ENCODE measurements around the gene SGK1. TPM values are rescaled to one million over a fixed set of nuclear protein-coding genes. Genes with fewer than 3 reads are reported as not detected.
"Not testable (repeated sequence)": the region's sequence is repeated elsewhere in the genome, so short reads cannot be mapped to it uniquely, and the experiment has no call there.

Gene SGK1
- total and polyA plus RNA-seq, 2 experiments from 2014 or later: 145 to 161 TPM

DNA sequence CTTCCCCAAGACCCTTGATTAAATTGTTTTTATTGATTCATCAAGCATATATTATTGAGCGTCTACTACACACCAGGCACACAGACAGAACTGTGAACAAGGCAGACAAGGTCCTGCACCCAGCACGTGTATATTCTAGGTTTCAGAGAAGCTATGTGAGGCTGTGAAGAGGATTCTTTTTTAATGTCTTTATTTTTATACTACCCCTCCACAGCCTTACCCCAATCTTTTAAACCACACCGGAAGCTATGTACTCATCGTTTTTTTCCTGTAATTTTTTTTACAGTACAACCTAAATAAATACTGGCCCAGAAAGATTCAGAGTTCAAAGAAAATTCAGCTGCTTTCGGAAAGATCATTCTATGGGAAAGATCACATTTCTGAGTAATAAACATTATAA is 10.0 kb downstream of the SGK1 start:
- Histone ChIP-seq H3K9me2 (replicated peaks; ENCODE audit: insufficient read depth) (no peaks in the 10 kb centered on the region), H3K9me3 (ENCODE audit: low read depth) (no peaks in the 10 kb centered on the region), H3K4me1 (ENCODE audit: insufficient read depth) (no peaks in the 10 kb centered on the region), H3K79me2 (no peaks in the 10 kb centered on the region), H3K4me2 (no peak overlapping the region), H3K27me3 (no peaks in the 10 kb centered on the region), H3K27ac (no peak overlapping the region), H4K20me1 (ENCODE audit: insufficient read depth, poor library complexity, severe bottlenecking) (no peaks in the 10 kb centered on the region), H3K36me3 (replicated peaks; ENCODE audit: insufficient read depth, low read depth) (no peaks in the 10 kb centered on the region), H2AFZ (no peak overlapping the region), H3K4me3 (no peak overlapping the region)
- 93% methylated on average over 5 of the region's 5 CpGs for WGBS (ENCODE audit: low lambda C conversion rate, missing lambda C conversion rate)
- DNase-seq (ENCODE audit: low spot score): no peak
- TF ChIP-seq, protein P1, sequence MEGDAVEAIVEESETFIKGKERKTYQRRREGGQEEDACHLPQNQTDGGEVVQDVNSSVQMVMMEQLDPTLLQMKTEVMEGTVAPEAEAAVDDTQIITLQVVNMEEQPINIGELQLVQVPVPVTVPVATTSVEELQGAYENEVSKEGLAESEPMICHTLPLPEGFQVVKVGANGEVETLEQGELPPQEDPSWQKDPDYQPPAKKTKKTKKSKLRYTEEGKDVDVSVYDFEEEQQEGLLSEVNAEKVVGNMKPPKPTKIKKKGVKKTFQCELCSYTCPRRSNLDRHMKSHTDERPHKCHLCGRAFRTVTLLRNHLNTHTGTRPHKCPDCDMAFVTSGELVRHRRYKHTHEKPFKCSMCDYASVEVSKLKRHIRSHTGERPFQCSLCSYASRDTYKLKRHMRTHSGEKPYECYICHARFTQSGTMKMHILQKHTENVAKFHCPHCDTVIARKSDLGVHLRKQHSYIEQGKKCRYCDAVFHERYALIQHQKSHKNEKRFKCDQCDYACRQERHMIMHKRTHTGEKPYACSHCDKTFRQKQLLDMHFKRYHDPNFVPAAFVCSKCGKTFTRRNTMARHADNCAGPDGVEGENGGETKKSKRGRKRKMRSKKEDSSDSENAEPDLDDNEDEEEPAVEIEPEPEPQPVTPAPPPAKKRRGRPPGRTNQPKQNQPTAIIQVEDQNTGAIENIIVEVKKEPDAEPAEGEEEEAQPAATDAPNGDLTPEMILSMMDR (IDR thresholded peaks at IDR 0.05; ENCODE audit: poor library complexity): no peak

DNA sequence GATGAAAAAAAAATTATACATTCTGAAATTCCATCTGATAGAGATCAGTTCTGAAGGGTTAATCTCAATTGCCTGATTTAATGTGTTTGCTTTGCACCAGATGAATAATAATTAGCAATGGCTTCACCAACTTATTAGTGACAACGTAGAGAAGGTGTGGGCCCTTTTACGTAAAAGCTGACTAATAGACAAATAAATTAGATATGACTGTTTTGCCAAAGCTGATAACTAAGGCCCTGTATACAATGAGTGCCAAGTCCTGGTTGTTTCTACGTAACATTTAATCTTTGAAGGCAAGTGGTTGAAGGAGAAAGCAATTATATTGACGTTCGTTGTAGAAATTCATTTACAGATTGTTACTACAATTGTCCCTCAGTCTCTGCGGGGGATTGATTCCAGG is 10.8 kb downstream of the SGK1 start:
- Histone ChIP-seq H2AFZ (no peak overlapping the region), H4K20me1 (ENCODE audit: insufficient read depth, poor library complexity, severe bottlenecking) (no peaks in the 10 kb centered on the region), H3K27me3 (no peaks in the 10 kb centered on the region), H3K4me2 (no peak overlapping the region), H3K9me3 (ENCODE audit: low read depth) (no peaks in the 10 kb centered on the region), H3K79me2 (no peaks in the 10 kb centered on the region), H3K4me1 (ENCODE audit: insufficient read depth) (no peaks in the 10 kb centered on the region), H3K9me2 (replicated peaks; ENCODE audit: insufficient read depth) (no peaks in the 10 kb centered on the region), H3K27ac (no peak overlapping the region), H3K36me3 (replicated peaks; ENCODE audit: insufficient read depth, low read depth) (no peaks in the 10 kb centered on the region), H3K4me3 (no peak overlapping the region)
- TF ChIP-seq EZH2phosphoT487 (IDR thresholded peaks at IDR 0.05; ENCODE audit: low read depth, severe bottlenecking, unreplicated experiment) (no peak), EZH2 (IDR thresholded peaks at IDR 0.05; ENCODE audit: borderline replicate concordance) (no peak)
- TF ChIP-seq, protein P1 (IDR thresholded peaks at IDR 0.05; ENCODE audit: poor library complexity): no peak
- WGBS (ENCODE audit: low lambda C conversion rate, missing lambda C conversion rate): 72% methylated on average over 6 of the region's 6 CpGs
- DNase-seq (ENCODE audit: low spot score): no peak

DNA sequence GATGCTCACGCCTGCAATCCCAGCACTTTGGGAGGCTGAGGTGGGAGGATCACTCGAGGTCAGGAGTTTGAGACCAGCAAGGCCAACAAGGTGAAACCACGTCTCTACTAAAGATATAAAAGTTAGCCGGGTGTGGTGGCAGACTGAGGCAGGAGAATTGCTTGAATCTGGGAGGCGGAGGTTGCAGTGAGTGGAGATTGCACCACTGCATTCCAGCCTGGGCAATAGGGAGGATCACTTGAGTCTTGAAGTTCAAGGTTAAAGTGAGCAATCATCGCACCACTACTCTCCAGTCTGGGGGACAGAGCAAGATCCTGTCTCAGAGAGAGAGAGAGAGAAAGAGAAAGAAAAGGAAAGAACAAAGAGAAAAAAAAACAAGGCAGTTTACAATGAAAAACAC is 13.5 kb downstream of the SGK1 start:
- not testable (repeated sequence) for H3K27me3 ChIP-seq; H3K9me2 ChIP-seq (replicated peaks; ENCODE audit: insufficient read depth); H3K4me1 ChIP-seq (ENCODE audit: insufficient read depth); H3K4me3 ChIP-seq; H3K9me3 ChIP-seq (ENCODE audit: low read depth); DNase-seq (ENCODE audit: low spot score); H3K4me2 ChIP-seq; H3K36me3 ChIP-seq (replicated peaks; ENCODE audit: insufficient read depth, low read depth); H4K20me1 ChIP-seq (ENCODE audit: insufficient read depth, poor library complexity, severe bottlenecking); H3K79me2 ChIP-seq
- WGBS (ENCODE audit: low lambda C conversion rate, missing lambda C conversion rate): 76% methylated on average over 6 of the region's 6 CpGs
- Histone ChIP-seq H2AFZ (peak overlapping the region; percentile 45), H3K27ac (peak overlapping the region; percentile 50)

DNA sequence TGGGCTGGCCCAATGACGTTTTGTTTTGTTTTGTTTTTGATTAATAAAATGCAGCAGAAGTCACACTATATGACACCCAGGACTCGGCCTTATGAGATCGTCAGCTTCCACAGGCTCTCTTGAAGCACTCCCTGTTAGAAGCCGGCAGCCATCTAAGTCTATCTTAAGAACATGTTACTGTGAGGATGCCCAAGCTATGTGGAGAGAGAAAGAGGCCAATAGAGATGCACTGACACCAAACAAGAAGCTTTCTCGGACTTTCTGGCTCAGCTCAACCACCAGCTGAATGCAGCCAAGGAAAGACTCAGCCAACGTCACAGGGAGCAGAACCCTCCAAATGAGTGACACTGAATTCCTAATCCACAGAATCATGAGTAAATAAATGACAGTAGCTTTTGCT is 14.0 kb downstream of the SGK1 start:
- H3K36me3 ChIP-seq (replicated peaks; ENCODE audit: insufficient read depth, low read depth): no peaks in the 10 kb centered on the region
- H3K4me3 ChIP-seq: no peak overlapping the region
- TF ChIP-seq EZH2 (IDR thresholded peaks at IDR 0.05; ENCODE audit: borderline replicate concordance): no peak
- no peak for TF ChIP-seq EZH2phosphoT487 (IDR thresholded peaks at IDR 0.05; ENCODE audit: low read depth, severe bottlenecking, unreplicated experiment)
- TF ChIP-seq, protein P1 (IDR thresholded peaks at IDR 0.05; ENCODE audit: poor library complexity): no peak
- no peaks in the 10 kb centered on the region for H4K20me1 ChIP-seq (ENCODE audit: insufficient read depth, poor library complexity, severe bottlenecking)
- no peaks in the 10 kb centered on the region for H3K79me2 ChIP-seq
- no peaks in the 10 kb centered on the region for H3K4me1 ChIP-seq (ENCODE audit: insufficient read depth)
- no peaks in the 10 kb centered on the region for H3K9me3 ChIP-seq (ENCODE audit: low read depth)
- no peaks in the 10 kb centered on the region for H3K9me2 ChIP-seq (replicated peaks; ENCODE audit: insufficient read depth)
- no peak overlapping the region for H2AFZ ChIP-seq
- no peaks in the 10 kb centered on the region for H3K27me3 ChIP-seq
- no peak for DNase-seq (ENCODE audit: low spot score)
- no peak overlapping the region for H3K27ac ChIP-seq
- no peak overlapping the region for H3K4me2 ChIP-seq
- 90% methylated on average over 6 of the region's 6 CpGs for WGBS (ENCODE audit: low lambda C conversion rate, missing lambda C conversion rate)

Data from hepatocyte (in vitro differentiated cells).